HepG2 (cell line): ENCODE results near the gene CCDC175. TPM values are rescaled to one million over a fixed set of nuclear protein-coding genes. Genes with fewer than 3 reads are reported as not detected.

Experiments
- CHD4 ChIP-seq: fragments of 200-600 bp; sonication (generic); IDR thresholded peaks from 2 replicates; pipeline ENCODE4 v1.7.0; 2017; ENCODE audit warnings: mild to moderate bottlenecking, low read length, borderline replicate concordance
- CREB3 ChIP-seq: sonication (generic); formaldehyde crosslinking; IDR thresholded peaks from 2 replicates; pipeline ENCODE4 v1.5.0; 2020; ENCODE audit warnings: missing genetic modification reagents
- E2F1 ChIP-seq: sonication (generic); formaldehyde crosslinking; IDR thresholded peaks from 2 replicates; pipeline ENCODE4 v1.5.0; 2020; ENCODE audit warnings: missing genetic modification reagents
- ELF1 ChIP-seq: sonication (generic); formaldehyde crosslinking; IDR thresholded peaks from 2 replicates; pipeline ENCODE4 v1.4.0; 2020; ENCODE audit warnings: missing genetic modification reagents
- GMEB1 ChIP-seq: sonication (generic); formaldehyde crosslinking; IDR thresholded peaks from 2 replicates; pipeline ENCODE4 v1.5.1; 2020; ENCODE audit warnings: missing genetic modification reagents, mild to moderate bottlenecking, borderline replicate concordance
- HNF1B ChIP-seq: sonication (generic); formaldehyde crosslinking; IDR thresholded peaks from 2 replicates; pipeline ENCODE4 v1.5.1; 2020; ENCODE audit warnings: mild to moderate bottlenecking, moderate library complexity, missing genetic modification reagents
- HOMEZ ChIP-seq: IDR thresholded peaks from 2 replicates; pipeline ENCODE4 v1.6.1; 2016; ENCODE audit warnings: low read depth
- MTF1 ChIP-seq: sonication (generic); formaldehyde crosslinking; IDR thresholded peaks from 2 replicates; pipeline ENCODE4 v1.5.0; 2020; ENCODE audit warnings: missing genetic modification reagents
- MYC ChIP-seq: sonication (generic); formaldehyde crosslinking; IDR thresholded peaks from 2 replicates; pipeline ENCODE4 v1.9.0; 2021; ENCODE audit warnings: missing genetic modification reagents, borderline replicate concordance
- RFX1 ChIP-seq: fragments of 450-650 bp; IDR thresholded peaks from 2 replicates; pipeline ENCODE4 v1.6.1; 2017
- ZBTB2 ChIP-seq: sonication (generic); formaldehyde crosslinking; IDR thresholded peaks from 2 replicates; pipeline ENCODE4 v1.8.0; 2022; ENCODE audit warnings: low read depth, missing genetic modification reagents
- ZBTB44 ChIP-seq: sonication (generic); formaldehyde crosslinking; IDR thresholded peaks from 2 replicates; pipeline ENCODE4 v1.4.0; 2020; ENCODE audit warnings: missing genetic modification reagents
- ZFP36L1 ChIP-seq: sonication (generic); formaldehyde crosslinking; IDR thresholded peaks from 2 replicates; pipeline ENCODE4 v1.8.0; 2022; ENCODE audit warnings: mild to moderate bottlenecking, missing genetic modification reagents, moderate library complexity
- ZMAT3 ChIP-seq: sonication (generic); formaldehyde crosslinking; conservative IDR thresholded peaks from 2 replicates; pipeline ENCODE4 v1.7.0; 2021; ENCODE audit warnings: missing genetic modification reagents
- polyA plus RNA-seq, 8 experiments: library from polyadenylated mRNA; depleted of rRNA in 3 of 8; stranded (reverse) in 7 of 8; unstranded in 1 of 8; fragments of >200 nt; fragmentation: Illumina TruSeq in 4 of 8; extraction: Trizol in 4 of 8; gene quantifications; 2 replicates each; pipeline versions ENCODE4 v1.2.1 to v1.2.3, GENCODE V29; 2011 to 2016; ENCODE audit warnings: low read depth in 4 of 8, missing spikeins in 1 of 8, mixed read lengths in 1 of 8; ENCODE audit not compliant: insufficient read depth in 1 of 8
- total RNA-seq, 5 experiments: library from RNA; depleted of rRNA; stranded (reverse); fragments of >200 nt; fragmentation: Illumina TruSeq; extraction: Trizol; gene quantifications; 2 replicates each; pipeline ENCODE4 v1.2.3, GENCODE V29; 2016; ENCODE audit warnings: low read depth in 1 of 5

Gene CCDC175
- total and polyA plus RNA-seq, 2 of the 13 experiments (the other 11 are each of a cell fraction or from before 2014, with no cell fraction given): not detected

GRCh38 chr14:59464486-59465315 is 111.9 kb downstream of the CCDC175 start (continued):
- TF ChIP-seq GMEB1 (no peak), ZMAT3 (CRISPR knock-in tag) (peak; percentile 83; the same call in 1 of the 2 replicates), ZBTB44 (CRISPR knock-in tag) (no peak), ZBTB2 (CRISPR knock-in tag) (peak; percentile 60; the same call in 1 of the 2 replicates), HNF1B (no peak), MYC (CRISPR knock-in tag) (peak; percentile 44; the same call in 1 of the 2 replicates), ZFP36L1 (CRISPR knock-in tag) (no peak), HOMEZ (CRISPR knock-in tag) (no peak), CHD4 (no peak), ELF1 (CRISPR knock-in tag) (no peak), MTF1 (CRISPR knock-in tag) (no peak), CREB3 (no peak), E2F1 (CRISPR knock-in tag) (0 out of 2 replicates have a peak, but pooled peaks have one; percentile 28), RFX1 (no peak)
